HG03442 (cell line): ENCODE measurements around the gene GPX4.

Source experiments
- ATAC-seq: cut with Tn5 transposase; IDR thresholded peaks from one replicate; pipeline ENCODE4 v1.9.1; 2021; ENCODE audit warnings: mild to moderate bottlenecking, moderate library complexity; ENCODE audit not compliant: unreplicated experiment

GPX4 gene

DNA sequence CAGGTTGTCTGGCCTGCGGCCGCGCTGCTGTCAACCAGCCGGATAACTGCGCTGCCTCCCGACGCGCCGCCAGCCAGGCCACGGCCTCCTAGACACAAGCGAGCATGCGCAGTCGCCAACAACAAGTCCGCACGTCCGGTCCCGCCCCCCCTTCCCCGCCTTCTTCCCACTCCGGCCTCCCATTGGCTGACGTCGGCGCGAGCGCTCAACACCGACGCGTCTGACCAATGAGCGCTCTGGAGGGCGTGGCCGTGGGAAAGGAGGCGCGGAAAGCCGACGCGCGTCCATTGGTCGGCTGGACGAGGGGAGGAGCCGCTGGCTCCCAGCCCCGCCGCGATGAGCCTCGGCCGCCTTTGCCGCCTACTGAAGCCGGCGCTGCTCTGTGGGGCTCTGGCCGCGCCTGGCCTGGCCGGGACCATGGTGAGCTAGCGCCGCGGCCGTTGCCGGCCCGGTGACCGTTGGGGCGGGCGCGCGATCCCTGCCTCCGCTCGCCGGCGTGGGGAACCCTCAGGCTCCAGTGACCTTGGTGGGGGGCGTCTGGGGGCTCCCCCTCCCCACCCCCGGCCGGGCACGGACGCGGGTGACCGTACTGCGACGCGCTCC lies at the start of gene GPX4:
TSS of gene GPX4 (plus strand) at position 287 of the 603 bp plus-strand sequence. CDS start at position 337, 50 bp downstream.
- peak; percentile 65 for ATAC-seq

DNA sequence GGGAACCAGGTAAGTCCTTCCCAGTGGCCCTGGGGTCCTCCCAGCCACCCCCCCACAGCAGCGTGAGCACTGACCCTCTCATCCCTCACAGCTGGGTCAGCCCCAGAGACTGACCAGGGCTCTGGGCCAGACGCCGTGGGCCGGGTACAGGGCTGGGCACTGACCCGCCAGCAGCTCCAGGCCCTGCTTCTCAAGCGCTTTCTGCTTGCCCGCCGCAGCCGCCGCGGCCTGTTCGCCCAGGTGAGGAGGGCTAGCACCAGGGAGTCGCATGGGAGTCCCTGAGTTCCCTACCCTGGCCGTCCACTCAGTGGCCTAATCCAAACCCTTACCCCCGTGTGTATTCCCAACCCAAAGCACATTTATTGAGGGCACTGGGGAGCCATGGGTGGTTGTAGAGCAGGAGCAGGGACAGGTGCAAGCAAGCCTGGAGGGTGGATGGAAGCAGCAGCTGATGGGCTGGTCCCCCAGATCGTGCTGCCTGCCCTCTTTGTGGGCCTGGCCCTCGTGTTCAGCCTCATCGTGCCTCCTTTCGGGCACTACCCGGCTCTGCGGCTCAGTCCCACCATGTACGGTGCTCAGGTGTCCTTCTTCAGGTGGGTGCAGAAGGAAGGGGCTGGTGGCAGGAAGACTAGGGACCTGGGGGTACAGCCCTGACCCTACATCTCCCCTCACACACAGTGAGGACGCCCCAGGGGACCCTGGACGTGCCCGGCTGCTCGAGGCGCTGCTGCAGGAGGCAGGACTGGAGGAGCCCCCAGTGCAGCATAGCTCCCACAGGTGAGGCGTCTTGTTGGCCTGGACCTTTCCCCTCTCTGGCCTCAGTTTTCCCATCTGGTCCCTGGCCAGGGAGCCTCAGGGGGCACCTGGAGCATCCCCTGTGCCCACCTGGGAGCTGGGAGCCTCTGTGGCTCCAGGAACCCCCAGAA lies 49.4 kb upstream of the GPX4 start:
- ATAC-seq = no peak

DNA sequence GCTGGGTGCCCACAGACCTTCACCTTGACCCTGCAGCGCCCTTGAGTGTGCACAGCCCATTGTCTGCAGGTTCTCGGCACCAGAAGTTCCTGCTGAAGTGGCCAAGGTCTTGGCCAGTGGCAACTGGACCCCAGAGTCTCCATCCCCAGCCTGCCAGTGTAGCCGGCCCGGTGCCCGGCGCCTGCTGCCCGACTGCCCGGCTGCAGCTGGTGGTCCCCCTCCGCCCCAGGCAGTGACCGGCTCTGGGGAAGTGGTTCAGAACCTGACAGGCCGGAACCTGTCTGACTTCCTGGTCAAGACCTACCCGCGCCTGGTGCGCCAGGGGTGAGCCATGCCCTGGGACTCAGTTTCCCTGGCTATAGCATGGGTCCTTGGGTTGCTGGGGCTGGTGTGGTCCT lies 48.8 kb upstream of the GPX4 start:
- ATAC-seq = no peak

GRCh38 chr19:1055886-1056620 lies 47.7 kb upstream of the GPX4 start:
- no peak for ATAC-seq

- ATAC-seq = no peak
Measured at GRCh38 chr19:1057176-1057855, 46.5 kb upstream of the GPX4 start.

DNA sequence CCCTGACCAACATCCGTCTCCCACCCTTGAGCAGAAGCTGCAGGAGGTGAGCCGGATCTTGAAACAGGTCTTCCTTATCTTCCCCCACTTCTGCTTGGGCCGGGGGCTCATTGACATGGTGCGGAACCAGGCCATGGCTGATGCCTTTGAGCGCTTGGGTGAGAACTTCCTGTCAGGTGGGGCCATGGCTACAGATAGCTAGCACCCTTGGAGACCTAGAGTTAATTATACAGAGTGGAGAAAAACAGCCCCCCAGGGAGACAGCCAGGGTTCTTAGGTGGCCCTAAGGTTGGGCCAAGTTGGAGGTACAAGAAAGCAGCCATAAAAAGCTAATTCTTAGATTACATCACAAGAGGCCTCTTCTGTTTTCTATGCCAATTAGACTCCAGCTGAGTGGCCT lies 45.7 kb upstream of the GPX4 start:
- no peak for ATAC-seq

DNA sequence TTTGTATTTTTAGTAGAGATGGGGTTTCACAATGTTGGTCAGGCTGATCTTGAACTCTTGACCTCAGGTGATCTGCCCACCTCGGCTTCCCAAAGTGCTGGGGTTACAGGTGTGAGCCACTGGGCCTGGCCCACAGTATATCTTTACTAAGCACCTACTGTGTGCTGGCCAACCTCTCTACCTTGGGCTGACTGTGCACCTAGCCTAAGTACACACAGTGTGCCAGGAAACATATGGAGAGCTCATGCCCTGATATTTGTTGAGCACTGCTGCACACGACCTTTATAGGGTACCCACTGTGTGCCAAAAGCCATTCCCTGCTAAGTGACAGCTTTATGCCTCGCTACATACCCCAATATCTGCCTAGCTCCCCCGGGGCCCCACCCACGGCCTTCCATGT lies 43.1 kb upstream of the GPX4 start:
- no peak for ATAC-seq

DNA sequence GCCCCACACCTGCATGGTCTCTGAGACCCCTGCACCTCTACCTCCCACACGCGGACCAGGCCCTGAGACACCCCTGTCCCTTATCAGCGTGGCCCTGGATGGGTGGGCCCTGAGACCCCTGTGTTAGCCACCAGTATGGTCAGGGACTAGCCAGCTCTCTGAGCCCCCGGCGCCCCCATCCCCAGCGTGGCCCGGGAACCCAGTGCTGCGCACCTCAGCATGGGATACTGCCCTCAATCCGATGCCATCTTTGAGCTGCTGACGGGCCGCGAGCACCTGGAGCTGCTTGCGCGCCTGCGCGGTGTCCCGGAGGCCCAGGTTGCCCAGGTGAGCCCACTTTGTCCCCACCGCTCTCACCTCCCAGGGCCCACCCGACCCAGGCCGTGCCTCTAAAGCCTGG lies 41.8 kb upstream of the GPX4 start:
- ATAC-seq = no peak

DNA sequence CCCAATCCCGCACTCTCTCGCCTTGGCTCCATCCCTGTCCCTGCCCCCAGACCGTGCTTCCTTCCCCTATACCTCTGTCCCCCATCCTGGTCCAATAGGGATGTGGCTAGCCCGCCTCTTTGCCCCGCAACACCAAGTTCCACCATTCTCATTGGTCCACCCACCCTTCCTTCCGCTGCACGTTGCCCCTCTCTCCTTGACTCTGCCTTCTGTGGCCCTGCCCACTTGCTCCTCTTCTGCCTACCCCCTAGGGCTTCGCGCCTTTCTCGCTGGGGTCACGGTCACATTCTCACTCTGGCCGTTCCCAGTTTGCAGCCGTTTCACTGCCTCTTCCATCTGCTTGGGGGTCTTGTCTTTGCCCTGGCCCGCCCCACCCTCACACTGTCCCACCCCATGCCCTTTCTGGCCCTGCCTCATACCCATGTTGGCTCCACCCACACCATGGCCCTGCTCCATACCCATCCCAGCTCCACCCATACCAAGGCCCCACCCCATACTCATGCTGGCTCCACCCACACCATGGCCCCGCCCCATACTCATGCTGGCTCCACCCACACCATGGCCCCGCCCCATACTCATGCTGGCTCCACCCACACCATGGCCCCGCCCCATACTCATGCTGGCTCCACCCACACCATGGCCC lies 41.3 kb upstream of the GPX4 start:
- no peak for ATAC-seq

DNA sequence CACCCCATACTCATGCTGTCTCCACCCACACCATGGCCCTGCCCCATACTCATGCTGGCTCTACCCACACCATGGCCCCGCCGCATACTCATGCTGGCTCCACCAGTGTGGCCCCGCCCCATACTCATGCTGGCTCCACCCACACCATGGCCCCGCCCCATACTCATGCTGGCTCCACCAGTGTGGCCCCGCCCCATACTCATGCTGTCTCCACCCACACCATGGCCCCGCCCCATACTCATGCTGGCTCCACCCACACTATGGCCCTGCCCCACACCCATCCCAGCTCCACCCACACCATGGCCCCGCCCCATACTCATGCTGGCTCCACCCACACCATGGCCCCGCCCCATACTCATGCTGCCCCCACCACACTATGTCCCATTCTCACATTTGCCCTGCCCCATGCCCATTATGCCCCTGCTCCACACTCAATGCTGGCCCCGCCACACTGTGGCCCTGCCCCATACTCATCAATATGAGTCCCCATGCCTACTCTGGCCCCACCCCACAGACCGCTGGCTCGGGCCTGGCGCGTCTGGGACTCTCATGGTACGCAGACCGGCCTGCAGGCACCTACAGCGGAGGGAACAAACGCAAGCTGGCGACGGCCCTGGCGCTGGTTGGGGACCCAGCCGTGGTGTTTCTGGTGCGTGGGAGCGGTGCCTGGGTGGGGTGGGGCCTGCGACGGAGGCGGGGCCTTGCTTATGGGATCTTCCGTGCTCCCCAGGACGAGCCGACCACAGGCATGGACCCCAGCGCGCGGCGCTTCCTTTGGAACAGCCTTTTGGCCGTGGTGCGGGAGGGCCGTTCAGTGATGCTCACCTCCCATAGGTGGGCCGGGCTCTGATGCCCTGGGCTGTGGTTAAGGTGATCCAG lies 40.5 kb upstream of the GPX4 start:
- ATAC-seq = no peak

DNA sequence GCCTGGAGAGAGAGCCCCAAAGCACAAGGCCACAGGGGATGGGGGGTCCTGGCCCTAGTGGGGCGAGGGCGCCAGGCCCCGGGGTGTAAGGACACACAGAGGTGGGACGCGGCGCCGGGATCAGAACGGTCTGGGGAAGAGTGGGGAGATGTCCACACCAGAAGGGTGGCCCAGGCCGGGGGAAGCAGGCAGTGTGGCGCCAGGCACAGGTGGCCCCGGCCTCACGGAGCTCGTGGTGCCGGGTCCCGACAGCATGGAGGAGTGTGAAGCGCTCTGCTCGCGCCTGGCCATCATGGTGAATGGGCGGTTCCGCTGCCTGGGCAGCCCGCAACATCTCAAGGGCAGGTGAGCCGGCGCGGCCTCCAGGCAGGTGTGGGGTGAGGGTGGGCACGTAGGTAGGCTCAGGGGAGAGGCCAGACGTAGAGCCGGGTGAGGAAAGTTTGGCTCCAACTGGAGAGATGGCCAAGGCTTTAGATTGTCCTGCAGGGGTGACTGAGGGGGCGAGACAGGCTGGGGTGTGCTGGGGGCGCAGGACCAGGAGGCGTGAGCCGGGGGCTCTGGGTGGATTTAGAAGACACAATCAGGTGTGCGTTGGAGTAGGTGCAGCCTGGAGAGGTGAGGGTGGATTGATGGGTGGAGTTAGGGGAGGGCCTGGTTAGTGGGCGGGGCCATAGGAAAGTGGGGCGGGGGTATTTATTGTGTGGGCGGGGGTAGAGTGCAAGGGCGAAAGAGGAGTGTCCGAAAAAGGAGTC lies 39.7 kb upstream of the GPX4 start:
- no peak for ATAC-seq

GRCh38 chr19:1064661-1065605 lies 38.9 kb upstream of the GPX4 start:
- ATAC-seq = no peak

GRCh38 chr19:1065606-1066109 lies 38.1 kb upstream of the GPX4 start:
- no peak for ATAC-seq

DNA sequence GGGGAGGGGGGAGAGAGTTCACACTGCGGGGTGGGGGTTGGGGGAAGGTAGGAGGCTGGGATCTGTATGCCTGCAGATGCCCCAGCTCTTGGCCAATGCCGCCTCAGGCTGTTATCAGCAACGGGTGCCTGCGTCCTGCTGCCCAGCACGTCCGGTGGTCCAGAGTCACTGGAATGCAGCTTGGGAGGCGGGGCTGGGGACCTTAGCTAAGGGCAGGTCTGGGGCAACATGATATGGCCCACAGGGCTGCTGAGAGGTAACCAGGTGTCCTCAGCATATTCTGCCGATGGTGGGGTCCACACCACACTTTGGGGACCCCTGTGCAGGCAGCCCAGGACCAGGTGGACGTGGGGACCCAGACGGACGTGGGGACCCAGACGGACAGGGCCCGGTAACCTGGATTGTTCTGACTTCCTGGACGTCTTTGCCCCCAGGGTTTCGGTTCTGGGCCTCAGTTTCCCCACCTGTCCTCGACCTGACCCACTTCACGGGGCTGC lies 37.5 kb upstream of the GPX4 start:
- ATAC-seq = no peak

DNA sequence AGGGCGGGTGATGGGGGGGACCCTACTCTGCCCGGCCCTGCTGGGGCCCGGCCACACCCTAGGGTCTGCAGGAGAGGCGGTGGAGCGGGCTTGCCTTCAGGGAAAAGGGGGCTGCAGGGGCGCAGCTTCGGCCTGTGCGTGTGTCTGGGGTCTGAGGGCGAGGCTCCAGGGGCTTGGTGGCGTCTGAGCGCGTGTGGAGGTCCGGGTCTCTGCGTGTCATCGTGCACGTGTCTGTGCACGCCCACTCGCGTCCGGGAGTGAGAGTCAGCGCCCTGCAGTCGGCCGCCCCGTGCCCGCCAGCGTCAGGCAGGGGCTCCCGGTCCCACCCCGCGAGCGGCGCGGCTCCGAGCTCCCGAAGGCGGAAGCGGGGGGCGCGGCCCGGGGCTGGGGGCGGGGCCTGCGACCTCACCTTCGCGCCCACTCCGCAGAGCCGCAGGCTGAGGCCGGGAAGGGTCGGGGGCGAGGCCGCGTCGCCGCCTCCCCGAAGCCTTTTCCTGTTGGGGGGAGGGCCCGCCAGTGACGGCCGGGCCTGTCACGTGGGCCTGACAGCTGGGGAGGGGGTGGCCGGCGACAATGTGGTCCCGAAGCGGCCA lies 37.0 kb upstream of the GPX4 start, which contains the start of gene ARHGAP45:
TSS of gene ARHGAP45 (plus strand) at position 420 of the 593 bp plus-strand sequence. CDS start 239 bp downstream, outside the sequence.
- peak; percentile 27 for ATAC-seq

GRCh38 chr19:1067341-1067957 lies 36.3 kb upstream of the GPX4 start:
- ATAC-seq = peak; percentile 14
